ENCODE data around the gene STX2. TPM values are rescaled to one million over a fixed set of nuclear protein-coding genes. Genes with fewer than 3 reads are reported as not detected.

Gene STX2
- total RNA-seq, 2 experiments from 2014 or later = 18.3 to 20.0 TPM

GRCh38 chr12:130847112-130847511 lies 8.1 kb upstream of the STX2 start:
- Histone ChIP-seq H3K79me2 (ENCODE audit: insufficient read depth, low read depth, low read length) (no peaks in the 10 kb centered on the region), H3K9me2 (ENCODE audit: insufficient read depth, low read length) (no peaks in the 10 kb centered on the region), H3K36me3 (ENCODE audit: insufficient read depth, low read length) (no peaks in the 10 kb centered on the region), H4K20me1 (ENCODE audit: insufficient read depth, low read length) (no peaks in the 10 kb centered on the region), H3K27ac (ENCODE audit: low read depth, low read length, poor library complexity, severe bottlenecking) (no peak overlapping the region), H3K9me3 (ENCODE audit: low read length) (no peaks in the 10 kb centered on the region), H2AFZ (ENCODE audit: low read length) (no peak overlapping the region), H3K4me2 (ENCODE audit: low read length) (no peak overlapping the region), H3K4me3 (ENCODE audit: low read depth, low read length, poor library complexity, severe bottlenecking) (no peak overlapping the region), H3K4me1 (ENCODE audit: insufficient read depth, low read length, poor library complexity, severe bottlenecking) (no peaks in the 10 kb centered on the region)
- TF ChIP-seq CTCF (conservative IDR thresholded peaks at IDR 0.05; ENCODE audit: low read length) = no peak
- no peak for TF ChIP-seq EZH2phosphoT487 (IDR thresholded peaks at IDR 0.05; ENCODE audit: borderline replicate concordance, low read depth, low read length)
- intact Hi-C loops (cut with micrococcal nuclease; ENCODE audit: unreplicated experiment) = no loop called here
- no peak for DNase-seq (ENCODE audit: low spot score)
- ChIA-PET POLR2A (interaction anchor here (1.4 to 1.8 kb wide), 2 partner anchors 10 to 18 kb away, joined by 3 to 6 read pairs; no protein-coding TSS in a partner anchor), CTCF (ENCODE audit: unreplicated experiment) (no interaction called here)
- no TSS peak for BruUV-seq (replicated peaks)

GRCh38 chr12:130846369-130846768 lies 7.3 kb upstream of the STX2 start:
- Histone ChIP-seq H3K36me3 (ENCODE audit: insufficient read depth, low read length) (no peaks in the 10 kb centered on the region), H3K79me2 (ENCODE audit: insufficient read depth, low read depth, low read length) (no peaks in the 10 kb centered on the region), H3K4me1 (ENCODE audit: insufficient read depth, low read length, poor library complexity, severe bottlenecking) (no peaks in the 10 kb centered on the region), H3K9me2 (ENCODE audit: insufficient read depth, low read length) (no peaks in the 10 kb centered on the region), H3K4me2 (ENCODE audit: low read length) (no peak overlapping the region), H2AFZ (ENCODE audit: low read length) (no peak overlapping the region), H3K4me3 (ENCODE audit: low read depth, low read length, poor library complexity, severe bottlenecking) (no peak overlapping the region), H4K20me1 (ENCODE audit: insufficient read depth, low read length) (no peaks in the 10 kb centered on the region), H3K27ac (ENCODE audit: low read depth, low read length, poor library complexity, severe bottlenecking) (no peak overlapping the region), H3K9me3 (ENCODE audit: low read length) (no peaks in the 10 kb centered on the region)
- ChIA-PET POLR2A (interaction anchor here (0.5 to 1.8 kb wide), 3 partner anchors 10 to 31 kb away, joined by 3 to 6 read pairs (median 6); no protein-coding TSS in a partner anchor), CTCF (ENCODE audit: unreplicated experiment) (interaction anchor here (0.9 kb wide), 1 partner anchor 11 kb away, joined by 3 read pairs; no protein-coding TSS in a partner anchor)
- DNase-seq (ENCODE audit: low spot score) = no peak
- intact Hi-C loops (cut with micrococcal nuclease; ENCODE audit: unreplicated experiment) = no loop called here
- BruUV-seq (replicated peaks) = no TSS peak
- TF ChIP-seq EZH2phosphoT487 (IDR thresholded peaks at IDR 0.05; ENCODE audit: borderline replicate concordance, low read depth, low read length) (no peak), CTCF (conservative IDR thresholded peaks at IDR 0.05; ENCODE audit: low read length) (no peak)

- Histone ChIP-seq H3K27ac (ENCODE audit: low read depth, low read length, poor library complexity, severe bottlenecking) (peak overlapping the region; percentile 3), H3K36me3 (ENCODE audit: insufficient read depth, low read length) (no peaks in the 10 kb centered on the region), H2AFZ (ENCODE audit: low read length) (peak overlapping the region; percentile 79), H3K4me3 (ENCODE audit: low read depth, low read length, poor library complexity, severe bottlenecking) (peak overlapping the region; percentile 50), H3K79me2 (ENCODE audit: insufficient read depth, low read depth, low read length) (peaks cover 10% of the 10 kb centered on the region; the same call in 1 of the 2 replicates), H4K20me1 (ENCODE audit: insufficient read depth, low read length) (no peaks in the 10 kb centered on the region), H3K4me1 (ENCODE audit: insufficient read depth, low read length, poor library complexity, severe bottlenecking) (peaks cover 18% of the 10 kb centered on the region), H3K4me2 (ENCODE audit: low read length) (peak overlapping the region; percentile 62), H3K9me3 (ENCODE audit: low read length) (no peaks in the 10 kb centered on the region), H3K9me2 (ENCODE audit: insufficient read depth, low read length) (no peaks in the 10 kb centered on the region)
- BruUV-seq (replicated peaks) = no TSS peak
- no peak for TF ChIP-seq EZH2phosphoT487 (IDR thresholded peaks at IDR 0.05; ENCODE audit: borderline replicate concordance, low read depth, low read length)
- peak; percentile 11; the same call in 1 of the 2 replicates for TF ChIP-seq CTCF (conservative IDR thresholded peaks at IDR 0.05; ENCODE audit: low read length)
- no peak for DNase-seq (ENCODE audit: low spot score)
- ChIA-PET POLR2A (interaction anchor here (0.9 kb wide), 1 partner anchor 31 kb away, joined by 5 read pairs; no protein-coding TSS in a partner anchor), CTCF (ENCODE audit: unreplicated experiment) (no interaction called here)
- intact Hi-C loops (cut with micrococcal nuclease; ENCODE audit: unreplicated experiment) = loop anchor here (1.0 kb wide), 1 partner anchor 31 kb away; no protein-coding TSS in a partner anchor
Measured at GRCh38 chr12:130839770-130840404, 837 bp upstream of the STX2 start.

All from OCI-LY7 (cell line).